Smooth muscle cell (in vitro differentiated cells): ENCODE results near the gene C1QL4. TPM values are rescaled to one million over a fixed set of nuclear protein-coding genes. Genes with fewer than 3 reads are reported as not detected.
"Not testable (repeated sequence)": the region's sequence is repeated elsewhere in the genome, so short reads cannot be mapped to it uniquely, and the experiment has no call there.

Experiments used
- DNase-seq: peaks from one replicate; lab custom pipeline; 2025; ENCODE audit not compliant: unreplicated experiment; lab: John Stamatoyannopoulos, UW
- H2AFZ ChIP-seq: fragments of 200-600 bp; sonication (generic); 2 replicates; pipeline ENCODE4 v1.6.0; 2016; ENCODE audit warnings: antibody characterized with exemption, low read depth, mild to moderate bottlenecking
- H3F3A ChIP-seq: fragments of 200-600 bp; sonication (generic); 2 replicates; pipeline ENCODE4 v1.6.0; 2017; ENCODE audit warnings: antibody characterized with exemption, low read depth
- H3K27ac ChIP-seq: fragments of 200-600 bp; sonication (generic); 2 replicates; pipeline ENCODE4 v1.5.1; 2016; ENCODE audit warnings: low read depth, mild to moderate bottlenecking
- H3K27me3 ChIP-seq: fragments of 200-600 bp; sonication (generic); 2 replicates; pipeline ENCODE4 v1.6.1; 2016; ENCODE audit warnings: low read depth, mild to moderate bottlenecking
- H3K36me3 ChIP-seq: fragments of 200-600 bp; sonication (generic); 2 replicates; pipeline ENCODE4 v1.5.1; 2016; ENCODE audit warnings: low read depth
- H3K4me1 ChIP-seq: fragments of 200-600 bp; sonication (generic); 2 replicates; pipeline ENCODE4 v1.5.1; 2016; ENCODE audit warnings: low read depth
- H3K4me2 ChIP-seq: fragments of 200-600 bp; sonication (generic); 2 replicates; pipeline ENCODE4 v1.6.0; 2016; ENCODE audit warnings: mild to moderate bottlenecking
- H3K4me3 ChIP-seq: fragments of 200-600 bp; sonication (generic); 2 replicates; pipeline ENCODE4 v1.5.1; 2016; ENCODE audit warnings: mild to moderate bottlenecking
- H3K79me2 ChIP-seq: fragments of 200-600 bp; sonication (generic); 2 replicates; pipeline ENCODE4 v1.6.0; 2016; ENCODE audit warnings: low read depth, mild to moderate bottlenecking
- H3K9ac ChIP-seq: fragments of 200-600 bp; sonication (generic); 2 replicates; pipeline ENCODE4 v1.6.0; 2016; ENCODE audit warnings: low read depth
- H3K9me3 ChIP-seq: fragments of 200-600 bp; sonication (generic); replicated peaks from 2 replicates; pipeline ENCODE4 v1.5.1; 2016; ENCODE audit warnings: low read depth
- H4K20me1 ChIP-seq: fragments of 200-600 bp; sonication (generic); 2 replicates; pipeline ENCODE4 v1.6.0; 2016; ENCODE audit warnings: low read depth
- WGBS: methylation state at CpG from one replicate; pipeline ENCODE4 v1.1.7; 2016; ENCODE audit warnings: low lambda C conversion rate; 5-methylcytosine and 5-hydroxymethylcytosine counted together
- polyA plus RNA-seq: library from polyadenylated mRNA; unstranded; fragments of >200 nt; fragmentation: Nextera tagmentation; extraction: Ambion mirVana; gene quantifications from 2 replicates; pipeline ENCODE4 v1.2.1, GENCODE V29; 2016
- total RNA-seq: library from RNA; depleted of rRNA; stranded (reverse); fragments of >200 nt; gene quantifications from 2 replicates; pipeline ENCODE4 v1.2.3, GENCODE V29; 2014
- TF ChIP-seq, protein P1 (sequence below): fragments of 200-600 bp; sonication (generic); IDR thresholded peaks from 2 replicates; pipeline ENCODE4 v1.5.1; 2017; ENCODE audit warnings: borderline replicate concordance, mild to moderate bottlenecking, antibody characterized with exemption; ENCODE audit not compliant: insufficient read depth, poor library complexity, severe bottlenecking

The C1QL4 gene
- total RNA-seq (not detected in 2 replicates), polyA plus RNA-seq (0.09 TPM in 1 of 2 replicates, not detected in the other)

- Histone ChIP-seq H3K4me1 (peaks cover 14% of the 10 kb centered on the region), H3K27ac (no peak within 1 kb of the TSS), H3K4me3 (peak within 1 kb of the TSS; percentile 49), H3K79me2 (no peaks in the 10 kb centered on the region), H3K4me2 (peak within 1 kb of the TSS; percentile 85), H2AFZ (peak within 1 kb of the TSS; percentile 78), H3K36me3 (no peaks in the 10 kb centered on the region), H3K27me3 (peaks cover 97% of the 10 kb centered on the region), H3K9ac (no peak within 1 kb of the TSS), H4K20me1 (no peaks in the 10 kb centered on the region), H3F3A (no peaks in the 10 kb centered on the region), H3K9me3 (no peaks in the 10 kb centered on the region)
- TF ChIP-seq, protein P1, sequence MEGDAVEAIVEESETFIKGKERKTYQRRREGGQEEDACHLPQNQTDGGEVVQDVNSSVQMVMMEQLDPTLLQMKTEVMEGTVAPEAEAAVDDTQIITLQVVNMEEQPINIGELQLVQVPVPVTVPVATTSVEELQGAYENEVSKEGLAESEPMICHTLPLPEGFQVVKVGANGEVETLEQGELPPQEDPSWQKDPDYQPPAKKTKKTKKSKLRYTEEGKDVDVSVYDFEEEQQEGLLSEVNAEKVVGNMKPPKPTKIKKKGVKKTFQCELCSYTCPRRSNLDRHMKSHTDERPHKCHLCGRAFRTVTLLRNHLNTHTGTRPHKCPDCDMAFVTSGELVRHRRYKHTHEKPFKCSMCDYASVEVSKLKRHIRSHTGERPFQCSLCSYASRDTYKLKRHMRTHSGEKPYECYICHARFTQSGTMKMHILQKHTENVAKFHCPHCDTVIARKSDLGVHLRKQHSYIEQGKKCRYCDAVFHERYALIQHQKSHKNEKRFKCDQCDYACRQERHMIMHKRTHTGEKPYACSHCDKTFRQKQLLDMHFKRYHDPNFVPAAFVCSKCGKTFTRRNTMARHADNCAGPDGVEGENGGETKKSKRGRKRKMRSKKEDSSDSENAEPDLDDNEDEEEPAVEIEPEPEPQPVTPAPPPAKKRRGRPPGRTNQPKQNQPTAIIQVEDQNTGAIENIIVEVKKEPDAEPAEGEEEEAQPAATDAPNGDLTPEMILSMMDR: peak; percentile 94
- 5% methylated on average over 57 of the region's 65 CpGs for WGBS
- peak; percentile 78 for DNase-seq
Measured at GRCh38 chr12:49336645-49337584, at the start of gene C1QL4. Gene C1QL4, minus strand, starts transcription at chr12:49337188. Its CDS starts 711 bp downstream, at chr12:49336477.

DNA sequence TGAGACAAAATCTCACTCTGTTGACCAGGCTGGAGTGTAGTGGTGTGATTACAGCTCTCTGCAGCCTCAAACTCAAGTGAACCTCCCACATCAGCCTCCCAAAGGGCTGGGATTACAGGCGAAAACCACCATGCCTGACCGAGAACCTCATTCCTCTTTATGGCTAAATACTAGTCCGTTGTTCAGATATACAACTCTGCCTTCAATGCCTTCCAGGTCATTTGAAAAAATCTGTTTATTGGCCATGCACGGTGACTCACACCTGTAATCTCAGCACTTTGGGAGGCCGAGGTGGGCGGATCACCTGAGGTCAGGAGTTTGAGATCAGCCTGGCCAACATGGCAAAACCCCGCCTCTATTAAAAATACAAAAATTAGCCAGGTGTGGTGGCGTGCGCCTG, 43.2 kb upstream of the C1QL4 start:
- H3K27ac ChIP-seq, DNase-seq, H3K36me3 ChIP-seq, H3K9ac ChIP-seq, H3K4me3 ChIP-seq, H3K4me1 ChIP-seq, H3K4me2 ChIP-seq, H3K9me3 ChIP-seq, H3K27me3 ChIP-seq, H3F3A ChIP-seq, H2AFZ ChIP-seq: not testable (repeated sequence)
- 96% methylated on average over 9 of the region's 9 CpGs for WGBS
- H3K79me2 ChIP-seq: peaks cover 92% of the 10 kb centered on the region
- peaks cover 98% of the 10 kb centered on the region for H4K20me1 ChIP-seq

DNA sequence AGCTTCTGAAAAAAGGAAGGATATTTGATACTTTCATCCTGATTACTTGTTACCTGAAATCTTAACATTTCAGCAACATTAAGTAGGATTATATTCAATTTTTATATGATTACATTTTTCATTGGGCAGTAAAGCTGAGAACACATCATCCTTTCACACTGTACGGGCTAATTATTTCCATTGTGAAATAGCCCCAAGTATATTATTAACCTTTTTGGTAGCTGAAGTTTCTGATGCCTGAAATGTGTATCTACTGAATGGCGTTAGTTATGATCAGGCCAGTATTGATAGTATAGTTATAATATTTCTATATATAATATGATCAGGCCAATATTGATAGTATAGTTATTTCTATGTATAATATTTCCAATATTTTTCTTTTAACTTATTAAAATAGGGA, 40.4 kb upstream of the C1QL4 start:
- TF ChIP-seq, protein P1: no peak
- 95% methylated on average over 2 of the region's 2 CpGs for WGBS

DNA sequence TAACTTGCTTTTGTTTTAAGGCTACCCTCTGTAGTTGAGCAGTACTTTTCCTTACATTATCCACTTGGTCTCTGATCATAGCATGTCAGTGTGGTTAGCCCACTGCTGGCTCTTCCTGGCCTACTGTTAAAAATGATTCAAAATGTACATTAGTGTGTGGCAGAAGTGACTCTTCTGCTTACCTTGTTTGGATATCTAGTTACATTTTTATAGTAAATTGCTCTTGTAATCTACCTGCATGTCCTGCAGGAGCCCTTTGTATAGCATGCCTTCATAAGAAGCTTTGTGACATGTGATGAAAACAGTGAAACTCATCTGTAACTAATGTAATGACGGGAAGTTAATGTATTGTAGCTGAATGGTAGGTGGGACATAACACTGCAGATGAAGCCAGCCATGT, 38.4 kb upstream of the C1QL4 start:
- Histone ChIP-seq H2AFZ (no peak overlapping the region), H3F3A (no peaks in the 10 kb centered on the region), H3K4me2 (no peak overlapping the region), H3K4me1 (no peaks in the 10 kb centered on the region), H3K27me3 (no peaks in the 10 kb centered on the region), H3K9ac (no peak overlapping the region), H3K79me2 (peaks cover 87% of the 10 kb centered on the region), H3K4me3 (no peak overlapping the region), H4K20me1 (peaks cover 96% of the 10 kb centered on the region), H3K27ac (no peak overlapping the region), H3K36me3 (no peaks in the 10 kb centered on the region), H3K9me3 (no peaks in the 10 kb centered on the region)
- WGBS: 95% methylated on average over 1 of the region's 1 CpG
- DNase-seq: no peak
- TF ChIP-seq, protein P1: no peak

More for the DNA sequence above, 40.4 kb upstream of the C1QL4 start:
- Histone ChIP-seq H3K36me3 (no peaks in the 10 kb centered on the region), H3K4me3 (no peak overlapping the region), H3K9me3 (no peaks in the 10 kb centered on the region), H3K9ac (no peak overlapping the region), H3K79me2 (peaks cover 90% of the 10 kb centered on the region), H3K27ac (no peak overlapping the region), H3K4me1 (no peaks in the 10 kb centered on the region), H4K20me1 (peaks cover 98% of the 10 kb centered on the region), H3F3A (no peaks in the 10 kb centered on the region), H2AFZ (no peak overlapping the region), H3K27me3 (no peaks in the 10 kb centered on the region), H3K4me2 (no peak overlapping the region)
- no peak for DNase-seq
